Liver (tissue), 9 donors: ENCODE measurements around the gene EXOC6B. TPM values are rescaled to one million over a fixed set of nuclear protein-coding genes. Genes with fewer than 3 reads are reported as not detected.

Source experiments
- DNase-seq: peaks from one replicate; pipeline ENCODE4 v3.0.0-alpha.2; 2017; ENCODE audit warnings: low spot score
- H3K27ac ChIP-seq, 2 donors: one replicate each; pipeline ENCODE4 v1.7.0; 2013; ENCODE audit warnings: inconsistent platforms in 2 of 2, low read length in 2 of 2, control low read depth in 1 of 2, low read depth in 1 of 2, mild to moderate bottlenecking in 1 of 2
- H3K27me3 ChIP-seq, 4 donors: one replicate each; pipeline versions ENCODE4 v1.6.1 to v1.7.0; 2013; ENCODE audit warnings: low read length in 3 of 4, inconsistent platforms in 1 of 4, mild to moderate bottlenecking in 1 of 4, moderate library complexity in 1 of 4; ENCODE audit not compliant: control insufficient read depth in 4 of 4, insufficient read depth in 4 of 4
- H3K36me3 ChIP-seq, 4 donors: one replicate each; pipeline versions ENCODE4 v1.6.1 to v1.7.0; 2013; ENCODE audit warnings: low read length in 3 of 4, mild to moderate bottlenecking in 3 of 4, low read depth in 1 of 4, moderate library complexity in 1 of 4; ENCODE audit not compliant: control insufficient read depth in 4 of 4, insufficient read depth in 3 of 4
- H3K4me1 ChIP-seq, 4 donors: one replicate each; pipeline versions ENCODE4 v1.6.1 to v1.7.0; 2013; ENCODE audit warnings: low read length in 3 of 4, mild to moderate bottlenecking in 3 of 4, moderate library complexity in 1 of 4; ENCODE audit not compliant: control insufficient read depth in 4 of 4, insufficient read depth in 4 of 4
- H3K4me3 ChIP-seq, 3 donors: one replicate each; pipeline versions ENCODE4 v1.6.1 to v1.7.0; 2013; ENCODE audit warnings: low read length in 3 of 3, control low read depth in 1 of 3, low read depth in 1 of 3, mild to moderate bottlenecking in 1 of 3
- H3K9ac ChIP-seq, 2 donors: one replicate each; pipeline ENCODE4 v1.7.0; 2013; ENCODE audit warnings: low read length in 2 of 2, mild to moderate bottlenecking in 2 of 2, moderate library complexity in 2 of 2, control low read depth in 1 of 2, low read depth in 1 of 2
- H3K9me3 ChIP-seq, 4 donors: one replicate each; pipeline versions ENCODE4 v1.6.1 to v1.7.0; 2013; ENCODE audit warnings: low read length in 3 of 4; ENCODE audit not compliant: control insufficient read depth in 4 of 4
- ATF3 ChIP-seq: IDR thresholded peaks from 2 replicates; pipeline ENCODE4 v1.6.1; 2016; ENCODE audit warnings: antibody characterized with exemption
- CTCF ChIP-seq: fragments of 150-350 bp; IDR thresholded peaks from 2 replicates; pipeline ENCODE4 v1.5.1; 2017; ENCODE audit warnings: improper control_type of control experiment, low read depth, low read length; ENCODE audit not compliant: missing input control
- EGR1 ChIP-seq, 2 donors: IDR thresholded peaks; 2 replicates each; pipeline ENCODE4 v1.6.1; 2016 to 2018; ENCODE audit warnings: antibody characterized with exemption in 2 of 2, low read depth in 2 of 2
- FOXA1 ChIP-seq: IDR thresholded peaks from 2 replicates; pipeline ENCODE4 v1.6.1; 2016; ENCODE audit warnings: antibody characterized with exemption
- FOXA2 ChIP-seq: IDR thresholded peaks from 2 replicates; pipeline ENCODE4 v1.6.1; 2016; ENCODE audit warnings: antibody characterized with exemption
- GABPA ChIP-seq, 2 donors: IDR thresholded peaks in 1 of 2; conservative IDR thresholded peaks in 1 of 2; 2 replicates each; pipeline ENCODE4 v1.6.1; 2016; ENCODE audit warnings: antibody characterized with exemption in 2 of 2, mild to moderate bottlenecking in 1 of 2, moderate library complexity in 1 of 2
- HNF4A ChIP-seq, 2 donors: conservative IDR thresholded peaks; 2 replicates each; pipeline ENCODE4 v1.6.1; 2016; ENCODE audit warnings: antibody characterized with exemption in 2 of 2, mild to moderate bottlenecking in 2 of 2
- JUND ChIP-seq, 2 donors: IDR thresholded peaks; 2 replicates each; pipeline ENCODE4 v1.6.1; 2016; ENCODE audit warnings: antibody characterized with exemption in 2 of 2
- MAX ChIP-seq: IDR thresholded peaks from 2 replicates; pipeline ENCODE4 v1.6.1; 2016; ENCODE audit warnings: antibody characterized with exemption
- NR2F2 ChIP-seq: IDR thresholded peaks from 2 replicates; pipeline ENCODE4 v1.6.1; 2016; ENCODE audit warnings: antibody characterized with exemption
- RAD21 ChIP-seq, 2 donors: IDR thresholded peaks; 2 replicates each; pipeline ENCODE4 v1.6.1; 2016; ENCODE audit warnings: antibody characterized with exemption in 2 of 2, mild to moderate bottlenecking in 2 of 2
- REST ChIP-seq: IDR thresholded peaks from 2 replicates; pipeline ENCODE4 v1.6.1; 2016; ENCODE audit warnings: antibody characterized with exemption, mild to moderate bottlenecking
- RXRA ChIP-seq, 2 donors: IDR thresholded peaks; 2 replicates each; pipeline ENCODE4 v1.6.1; 2017 to 2018; ENCODE audit warnings: antibody characterized with exemption in 2 of 2, mild to moderate bottlenecking in 1 of 2
- YY1 ChIP-seq: IDR thresholded peaks from 2 replicates; pipeline ENCODE4 v1.6.1; 2016; ENCODE audit warnings: antibody characterized with exemption, mild to moderate bottlenecking
- ZBTB33 ChIP-seq: IDR thresholded peaks from 2 replicates; pipeline ENCODE4 v1.6.1; 2016; ENCODE audit warnings: antibody characterized with exemption
- WGBS: extraction: QIAGEN DNeasy Blood & Tissue Kit; methylation state at CpG from one replicate; pipeline ENCODE4 v1.1.7; 2013; 5-methylcytosine and 5-hydroxymethylcytosine counted together
- polyA plus RNA-seq, 2 donors: library from polyadenylated mRNA; stranded (reverse) in 1 of 2; unstranded in 1 of 2; fragments of 200-250 nt in 1 of 2; fragments of >200 nt in 1 of 2; fragmentation: Nextera tagmentation in 1 of 2; extraction: Ambion mirVana in 1 of 2; gene quantifications; one replicate each; pipeline versions ENCODE4 v1.2.1 to v1.2.3, GENCODE V29; 2013 to 2015
- total RNA-seq, 2 donors: library from RNA; depleted of rRNA; stranded (reverse); fragments of >200 nt; gene quantifications; one replicate each; pipeline ENCODE4 v1.2.3, GENCODE V29; 2014
- donor health status: healthy.
- donor health status: healthy.
- donor health status: healthy.
- donor health status: healthy.
- donor health status: healthy.

The EXOC6B gene
- total and polyA plus RNA-seq, 4 donors = 1.7 to 9.5 (median 5.5) TPM

GRCh38 chr2:72208225-72208624 lies 617.6 kb downstream of the EXOC6B start:
- Histone ChIP-seq H3K36me3 (no peaks in the 10 kb centered on the region), H3K9me3 (no peaks in the 10 kb centered on the region), H3K27ac (no peak overlapping the region), H3K9ac (no peak overlapping the region), H3K4me1 (peaks cover 4 to 13% (median 13%) of the 10 kb centered on the region in 4 donors), H3K4me3 (no peak overlapping the region), H3K27me3 (no peaks in the 10 kb centered on the region)
- 95% methylated on average over 1 of the region's 1 CpG for WGBS
- DNase-seq = no peak
- TF ChIP-seq JUND (IDR thresholded peaks at IDR 0.05) (no peak), ZBTB33 (no peak), EGR1 (IDR thresholded peaks at IDR 0.05; ENCODE audit: low read depth in 2 of 2) (no peak), REST (no peak), ATF3 (no peak), RAD21 (IDR thresholded peaks at IDR 0.05) (no peak), YY1 (no peak), MAX (no peak), CTCF (no peak), RXRA (IDR thresholded peaks at IDR 0.05) (no peak), GABPA (IDR thresholded peaks at IDR 0.05 in 1 of 2, conservative IDR thresholded peaks at IDR 0.05 in 1 of 2) (no peak), NR2F2 (no peak)

GRCh38 chr2:72207334-72207733 lies 618.5 kb downstream of the EXOC6B start:
- DNase-seq = no peak
- H3K27me3 ChIP-seq = no peaks in the 10 kb centered on the region
- H3K9me3 ChIP-seq = no peaks in the 10 kb centered on the region
- TF ChIP-seq GABPA (IDR thresholded peaks at IDR 0.05 in 1 of 2, conservative IDR thresholded peaks at IDR 0.05 in 1 of 2) (no peak), NR2F2 (no peak), REST (no peak), YY1 (no peak), ATF3 (no peak), HNF4A (conservative IDR thresholded peaks at IDR 0.05) (no peak), RXRA (IDR thresholded peaks at IDR 0.05) (no peak), ZBTB33 (no peak), FOXA2 (no peak), FOXA1 (no peak), EGR1 (IDR thresholded peaks at IDR 0.05; ENCODE audit: low read depth in 2 of 2) (no peak), RAD21 (IDR thresholded peaks at IDR 0.05) (no peak), JUND (IDR thresholded peaks at IDR 0.05) (no peak), MAX (no peak)
- peaks cover 4 to 13% (median 13%) of the 10 kb centered on the region in 4 donors for H3K4me1 ChIP-seq
- H3K27ac ChIP-seq = no peak overlapping the region
- WGBS = 92% methylated on average over 2 of the region's 2 CpGs
- H3K36me3 ChIP-seq = no peaks in the 10 kb centered on the region
- H3K9ac ChIP-seq = no peak overlapping the region
- no peak overlapping the region for H3K4me3 ChIP-seq
